K562 (cell line): Measurements from ENCODE around the gene C1orf174. TPM values are rescaled to one million over a fixed set of nuclear protein-coding genes. Genes with fewer than 3 reads are reported as not detected.
A peak's percentile ranks its signal among the peaks of the same experiment; 100 is the strongest.

Experiments used
- ATAC-seq: fragments of 200-7000 bp; cut with Tn5 transposase; 3 replicates; pipeline ENCODE4 v1.9.1; 2020; ENCODE audit warnings: moderate library complexity
- BruUV-seq: library from RNA; stranded (reverse); fragments of 400-500 nt; replicated peaks from 2 replicates; lab custom pipeline; 2021; lab: Mats Ljungman, UMichigan
- CTCF ChIA-PET: fragments of 300-600 bp; formaldehyde crosslinking; extraction: SDS; loops from one replicate; lab custom pipeline; 2021; ENCODE audit warnings: low intra/inter-chr PET ratio; lab: Yijun Ruan, JAX
- POLR2A ChIA-PET: fragments of 300-600, 350-650 bp; sonication (Branson Sonifier 250); formaldehyde crosslinking; extraction: SDS; loops from one replicate; lab custom pipeline; 2021; ENCODE audit warnings: antibody characterized with exemption, inconsistent platforms; lab: Yijun Ruan, JAX
- DNase-seq, 4 experiments: peaks; one replicate each; pipeline versions ENCODE4 v3.0.0 to v3.0.0-alpha.2; 2011 to 2018; ENCODE audit warnings: low spot score in 3 of 4, mixed read lengths in 3 of 4; ENCODE audit errors: extremely low read depth in 1 of 4
- FAIRE-seq: peaks from 2 replicates; lab custom pipeline; 2011; peaks lifted over from hg19 to GRCh38; lab: Jason Lieb, UNC
- H2AFZ ChIP-seq: 2 replicates; pipeline ENCODE4 v1.6.0; 2011; ENCODE audit warnings: low read depth, low read length, control low read depth, inconsistent platforms
- H3K27ac ChIP-seq: fragments of 200-600 bp; 3 replicates; pipeline ENCODE4 v1.8.0; 2011; ENCODE audit warnings: low read depth, mild to moderate bottlenecking, control low read depth, inconsistent platforms, low read length, moderate library complexity, mixed read lengths; ENCODE audit errors: extremely low read depth
- H3K27me3 ChIP-seq, 2 experiments: fragments of 300-600 bp in 1 of 2; 2 replicates in 1 of 2; 3 replicates in 1 of 2; pipeline versions ENCODE4 v1.6.0 to v1.8.0; 2011; ENCODE audit warnings: inconsistent platforms in 2 of 2, low read length in 2 of 2, mild to moderate bottlenecking in 1 of 2, mixed read lengths in 1 of 2, moderate library complexity in 1 of 2; ENCODE audit not compliant: control insufficient read depth in 2 of 2, insufficient read depth in 2 of 2
- H3K36me3 ChIP-seq: fragments of 300-600 bp; 3 replicates; pipeline ENCODE4 v1.8.0; 2011; ENCODE audit warnings: mild to moderate bottlenecking, low read length, inconsistent platforms; ENCODE audit not compliant: control insufficient read depth, insufficient read depth
- H3K4me1 ChIP-seq, 2 experiments: fragments of 200-600 bp in 1 of 2; replicated peaks in 1 of 2; 2 replicates in 1 of 2; 3 replicates in 1 of 2; pipeline versions ENCODE4 v1.5.1 to v1.8.0; 2011; ENCODE audit warnings: inconsistent platforms in 2 of 2, low read length in 2 of 2, mild to moderate bottlenecking in 1 of 2, mixed read lengths in 1 of 2, moderate library complexity in 1 of 2; ENCODE audit not compliant: control insufficient read depth in 2 of 2, insufficient read depth in 2 of 2
- H3K4me2 ChIP-seq: 2 replicates; pipeline ENCODE4 v1.6.1; 2011; ENCODE audit warnings: low read length, control low read depth, inconsistent platforms, mixed read lengths; ENCODE audit not compliant: insufficient read depth
- H3K4me3 ChIP-seq: fragments of 200-600 bp; sonication (generic), shearing (Covaris generic); 2 replicates; pipeline ENCODE4 v1.5.1; 2016; ENCODE audit warnings: control low read depth, inconsistent platforms
- H3K79me2 ChIP-seq: fragments of 200-600 bp; 3 replicates; pipeline ENCODE4 v1.8.0; 2011; ENCODE audit warnings: low read length, inconsistent platforms; ENCODE audit not compliant: control insufficient read depth, insufficient read depth
- H3K9ac ChIP-seq, 2 experiments: 2 replicates each; pipeline versions ENCODE4 v1.6.0 to v1.6.1; 2011; ENCODE audit warnings: low read depth in 2 of 2, low read length in 2 of 2, control low read depth in 1 of 2, inconsistent platforms in 1 of 2, mild to moderate bottlenecking in 1 of 2, mixed read lengths in 1 of 2; ENCODE audit not compliant: insufficient read depth in 1 of 2
- H3K9me1 ChIP-seq: one replicate; pipeline ENCODE4 v1.6.0; 2011; ENCODE audit warnings: inconsistent platforms, mild to moderate bottlenecking, low read length, moderate library complexity; ENCODE audit not compliant: control insufficient read depth, insufficient read depth
- H3K9me3 ChIP-seq: replicated peaks from 2 replicates; pipeline ENCODE4 v1.5.1; 2011; ENCODE audit warnings: low read depth, low read length, inconsistent platforms; ENCODE audit not compliant: control insufficient read depth, insufficient read depth
- H4K20me1 ChIP-seq: replicated peaks from 2 replicates; pipeline ENCODE4 v1.6.1; 2011; ENCODE audit warnings: low read length, inconsistent platforms, mixed read lengths; ENCODE audit not compliant: control insufficient read depth, insufficient read depth
- ESRRA ChIP-seq: fragments of 450-650 bp; IDR thresholded peaks from 2 replicates; pipeline ENCODE4 v1.6.1; 2014; ENCODE audit warnings: low read depth, mild to moderate bottlenecking, moderate library complexity, borderline replicate concordance
- GABPB1 ChIP-seq: sonication (generic); formaldehyde crosslinking; IDR thresholded peaks from 2 replicates; pipeline ENCODE4 v1.8.0; 2022; ENCODE audit warnings: mild to moderate bottlenecking, missing genetic modification reagents
- MTF1 ChIP-seq: fragments of 250-450 bp; sonication (Bioruptor Pico); IDR thresholded peaks from 2 replicates; pipeline ENCODE4 v1.9.0; 2021; ENCODE audit warnings: moderate library complexity, mild to moderate bottlenecking, inconsistent platforms, borderline replicate concordance
- NR2C1 ChIP-seq, 2 experiments: fragments of 450-650 bp; IDR thresholded peaks; 2 replicates each; pipeline ENCODE4 v1.6.1; 2017; ENCODE audit warnings: mild to moderate bottlenecking in 2 of 2, antibody characterized with exemption in 1 of 2, inconsistent platforms in 1 of 2, missing compliant biosample characterization in 1 of 2, missing genetic modification characterization in 1 of 2
- NR2C2 ChIP-seq, 2 experiments: fragments of 200-800 bp in 1 of 2; sonication (Bioruptor generic) in 1 of 2; sonication (generic) in 1 of 2; formaldehyde crosslinking in 1 of 2; IDR thresholded peaks; 2 replicates each; pipeline versions ENCODE4 v1.6.1 to v1.8.0; 2016 to 2022; ENCODE audit warnings: mild to moderate bottlenecking in 1 of 2, missing compliant biosample characterization in 1 of 2, missing genetic modification characterization in 1 of 2, missing genetic modification reagents in 1 of 2
- RCOR1 ChIP-seq, 2 experiments: IDR thresholded peaks; 2 replicates each; pipeline ENCODE4 v1.6.1; 2012; ENCODE audit warnings: low read depth in 2 of 2, low read length in 2 of 2, borderline replicate concordance in 1 of 2, improper control_type of control experiment in 1 of 2
- ZBTB12 ChIP-seq: fragments of 250-450 bp; sonication (Bioruptor Pico); IDR thresholded peaks from 2 replicates; pipeline ENCODE4 v1.4.0; 2020
- WGBS: fragments of 100-300 bp; shearing (Covaris generic); methylation state at CpG from one replicate; pipeline ENCODE4 v1.1.6; 2016; ENCODE audit warnings: low coverage, mixed read lengths; ENCODE audit not compliant: insufficient coverage; ENCODE audit errors: missing lambda C conversion rate; 5-methylcytosine and 5-hydroxymethylcytosine counted together
- in situ Hi-C: fragments of 300-500 bp; cut with MboI; formaldehyde crosslinking; loops from 4 replicates; pipeline ENCODE4 v1.15.0; 2018; ENCODE audit warnings: inconsistent platforms, mixed read lengths
- intact Hi-C: fragments of 100-400 bp; cut with micrococcal nuclease; formaldehyde crosslinking; loops from 2 replicates; pipeline ENCODE4 v1.14.2; 2022
- polyA plus RNA-seq, 8 experiments: library from polyadenylated mRNA; depleted of rRNA in 4 of 8; stranded (reverse) in 5 of 8; unstranded in 3 of 8; fragments of >200 nt; fragmentation: Nextera tagmentation in 2 of 8; fragmentation: Illumina TruSeq in 1 of 8; extraction: Ambion mirVana in 2 of 8; extraction: Trizol in 1 of 8; gene quantifications; 2 replicates each; pipeline versions ENCODE4 v1.2.1 to v1.2.3, GENCODE V29; 2011 to 2014; ENCODE audit warnings: inconsistent platforms in 1 of 8, missing spikeins in 1 of 8
- total RNA-seq, 7 experiments: library from RNA; depleted of rRNA in 6 of 7; stranded (reverse); fragments of >200 nt in 6 of 7; fragmentation: Illumina TruSeq in 2 of 7; extraction: Trizol in 2 of 7; gene quantifications; 2 replicates each; pipeline versions ENCODE4 v1.2.1 to v1.2.3, GENCODE V29; 2011 to 2021; ENCODE audit warnings: low replicate concordance in 1 of 7

C1orf174 gene
- total and polyA plus RNA-seq, 9 of the 15 experiments (the other 6 are each of a cell fraction or from before 2014, with no cell fraction given) = 38.5 to 64.9 (median 45.4) TPM

DNA sequence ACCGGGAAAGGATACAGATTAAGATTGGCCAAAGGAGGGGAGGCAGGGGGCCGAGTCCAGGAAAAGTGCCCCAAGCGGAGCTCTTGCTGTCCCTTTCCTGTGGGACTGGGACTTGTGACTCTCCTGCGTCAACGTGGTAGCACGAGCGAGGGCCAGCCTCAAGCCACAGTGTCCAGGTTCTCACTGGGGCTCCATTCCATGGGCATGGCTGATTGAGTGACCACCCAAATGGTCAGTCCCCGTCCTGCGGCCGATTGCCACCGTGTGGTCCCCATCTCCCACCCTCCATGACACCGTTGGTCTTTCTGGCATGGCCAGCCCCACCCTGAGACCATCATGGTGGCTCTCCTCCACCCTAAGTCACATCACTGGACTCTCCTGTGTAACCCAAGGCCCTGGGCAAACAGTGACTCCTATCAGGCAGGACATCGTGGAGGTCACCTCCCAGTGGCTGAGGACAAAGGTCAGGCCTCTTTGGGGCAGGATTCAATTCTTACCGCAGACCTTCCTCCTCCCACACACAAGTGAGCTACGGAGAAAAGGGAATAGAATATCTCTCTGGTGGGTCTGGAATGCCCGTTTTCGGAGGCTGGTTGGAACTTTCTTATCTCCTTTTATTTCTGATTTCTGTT, 8.9 kb upstream of the C1orf174 start:
- peak in 1 of 4 experiments; percentile 27 for DNase-seq
- no TSS peak for BruUV-seq
- peak overlapping the region in 1 of 2 experiments; percentile 37; a peak in 1 of 4 replicates for H3K9ac ChIP-seq

More for the DNA sequence above, 8.9 kb upstream of the C1orf174 start:
- intact Hi-C loops (no loop called here), in situ Hi-C loops (no loop called here)
- H3K27me3 ChIP-seq = peaks cover 0 to 21% of the 10 kb centered on the region in 2 experiments; a peak in 4 of 5 replicates
- WGBS = 30% methylated on average over 14 of the region's 17 CpGs
- ATAC-seq (no peak), FAIRE-seq (no peak)
- peaks cover 10 to 68% of the 10 kb centered on the region in 2 experiments; a peak in 4 of 5 replicates for H3K4me1 ChIP-seq
- ChIA-PET POLR2A (interaction anchor here (0.6 kb wide), 1 partner anchor 9 kb away, joined by 3 read pairs; the partner anchor contains the start of gene C1orf174), CTCF (interaction anchor here (0.7 kb wide), 1 partner anchor 20 kb away, joined by 3 read pairs; no protein-coding TSS in a partner anchor)
- H3K36me3 ChIP-seq = no peaks in the 10 kb centered on the region
- H3K27ac ChIP-seq = no peak overlapping the region
- H3K4me3 ChIP-seq = no peak overlapping the region
- H3K79me2 ChIP-seq = no peaks in the 10 kb centered on the region
- H3K9me3 ChIP-seq = no peaks in the 10 kb centered on the region
- H2AFZ ChIP-seq = no peak overlapping the region
- no peaks in the 10 kb centered on the region for H3K9me1 ChIP-seq
- no peak overlapping the region for H3K4me2 ChIP-seq
- peaks cover 14% of the 10 kb centered on the region; the same call in 1 of the 2 replicates for H4K20me1 ChIP-seq
- TF ChIP-seq NR2C2 (CRISPR knock-in tag; IDR thresholded peaks at IDR 0.05) (no peak), NR2C2 (tag; IDR thresholded peaks at IDR 0.05) (peak; percentile 50), MTF1 (no peak), RCOR1 (IDR thresholded peaks at IDR 0.05; ENCODE audit: borderline replicate concordance in 1 of 2, low read depth in 2 of 2, low read length in 2 of 2) (peak in 1 of 2 experiments; percentile 36; a peak in 1 of 4 replicates), GABPB1 (CRISPR knock-in tag) (no peak), ZBTB12 (CRISPR knock-in tag) (no peak), ESRRA (peak; percentile 84), NR2C1 (IDR thresholded peaks at IDR 0.05) (peak; percentile 26; the same call in 1 of the 2 replicates), NR2C1 (tag; IDR thresholded peaks at IDR 0.05) (peak; percentile 80)
